ENCODE results near the gene HJURP. TPM values are rescaled to one million over a fixed set of nuclear protein-coding genes. Genes with fewer than 3 reads are reported as not detected.

HJURP gene
- total RNA-seq, 1 experiment from 2014 or later, result 35.0 TPM

GRCh38 chr2:233844836-233845235 is 9.5 kb downstream of the HJURP start:
- H3K9me3 Mint-ChIP-seq (ENCODE audit: unreplicated experiment), result no peaks in the 10 kb centered on the region
- H3K4me3 Mint-ChIP-seq (ENCODE audit: unreplicated experiment), result no peak overlapping the region
- no peaks in the 10 kb centered on the region for H3K27me3 Mint-ChIP-seq (ENCODE audit: insufficient read depth, unreplicated experiment)
- intact Hi-C loops (cut with micrococcal nuclease; ENCODE audit: unreplicated experiment), result no loop called here
- H3K9me3 ChIP-seq, result no peaks in the 10 kb centered on the region
- H3K27me3 ChIP-seq (replicated peaks; ENCODE audit: control insufficient read depth, insufficient read depth, low read length), result no peaks in the 10 kb centered on the region
- peaks cover 84% of the 10 kb centered on the region for H3K36me3 Mint-ChIP-seq (ENCODE audit: insufficient read depth, unreplicated experiment)
- CTCF ChIA-PET, result no interaction called here
- no peak overlapping the region for H3K4me3 ChIP-seq (ENCODE audit: low read depth, low read length)
- no peak for DNase-seq
- H3K4me1 ChIP-seq, result no peaks in the 10 kb centered on the region
- peaks cover 2% of the 10 kb centered on the region for H3K36me3 ChIP-seq (ENCODE audit: control insufficient read depth, insufficient read depth, low read length)
- no peaks in the 10 kb centered on the region for H3K4me1 Mint-ChIP-seq (ENCODE audit: low read depth, unreplicated experiment)
- no peak for TF ChIP-seq CTCF (IDR thresholded peaks at IDR 0.05; ENCODE audit: insufficient read depth in 1 of 2, low read depth in 1 of 2, low read length in 1 of 2, severe bottlenecking in 1 of 2, unreplicated experiment in 1 of 2)
- POLR2A ChIA-PET, result no interaction called here
- BruUV-seq (replicated peaks), result no TSS peak
- no peak overlapping the region for H3K27ac Mint-ChIP-seq (ENCODE audit: unreplicated experiment)

DNA sequence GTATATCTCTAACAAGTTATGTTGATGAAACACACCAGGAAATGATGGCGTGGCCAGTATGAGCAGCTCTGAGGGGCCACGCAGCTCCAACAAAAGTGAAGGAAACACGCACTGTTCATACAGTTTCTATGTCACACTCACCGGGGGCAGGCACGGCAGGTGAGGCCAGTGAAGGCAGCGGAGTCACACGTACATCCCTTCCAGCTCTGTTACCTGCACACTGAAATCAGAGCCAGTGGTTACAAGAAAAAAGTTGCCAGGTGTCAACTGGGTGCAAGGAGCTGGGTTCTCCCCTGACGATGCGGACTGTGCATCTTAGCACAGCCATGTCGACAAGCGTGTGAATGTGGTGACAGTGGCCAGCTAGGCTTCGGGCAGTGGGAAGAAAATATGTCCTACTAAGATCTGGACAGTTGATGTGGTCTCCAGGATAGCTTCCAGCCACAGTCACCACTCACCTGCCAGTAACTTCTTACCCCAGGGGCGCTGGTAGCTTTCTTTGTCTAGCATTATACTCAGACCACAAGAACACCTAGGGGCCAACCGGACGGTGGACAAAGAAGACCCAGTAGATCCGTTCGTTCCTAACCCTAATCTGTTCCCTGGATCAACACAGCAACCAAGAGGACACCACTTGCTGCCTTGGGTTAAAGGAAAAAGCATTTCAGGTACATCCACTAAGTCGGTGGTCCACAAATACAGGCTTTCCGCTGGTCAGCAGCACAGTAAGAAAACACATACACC is 10.1 kb downstream of the HJURP start:
- POLR2A ChIA-PET, result no interaction called here
- H3K36me3 Mint-ChIP-seq (ENCODE audit: insufficient read depth, unreplicated experiment), result peaks cover 88% of the 10 kb centered on the region
- no peaks in the 10 kb centered on the region for H3K4me1 ChIP-seq

DNA sequence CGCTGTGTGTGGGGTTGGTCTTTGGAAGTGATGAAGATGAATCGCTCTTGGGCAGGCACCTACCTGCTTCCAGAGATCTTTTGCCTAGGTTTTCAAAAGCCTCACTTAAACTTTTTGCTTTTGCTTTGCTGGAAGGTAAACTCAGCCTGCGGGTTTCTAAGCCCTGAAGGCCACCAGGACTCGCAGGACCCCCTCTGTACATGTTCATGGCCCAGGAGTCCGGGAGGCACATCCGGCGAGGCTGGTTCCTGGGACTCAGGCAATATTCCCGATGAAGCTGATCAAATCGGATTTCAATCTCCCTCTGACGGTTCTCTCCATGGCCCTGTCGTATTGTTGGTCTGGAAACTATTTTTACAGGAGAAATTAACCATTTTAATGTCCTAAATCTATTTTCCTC is 13.2 kb downstream of the HJURP start:
- Mint-ChIP-seq H3K27me3 (ENCODE audit: insufficient read depth, unreplicated experiment) (no peaks in the 10 kb centered on the region), H3K27ac (ENCODE audit: unreplicated experiment) (no peak overlapping the region), H3K4me1 (ENCODE audit: low read depth, unreplicated experiment) (no peaks in the 10 kb centered on the region), H3K4me3 (ENCODE audit: unreplicated experiment) (no peak overlapping the region), H3K9me3 (ENCODE audit: unreplicated experiment) (no peaks in the 10 kb centered on the region), H3K36me3 (ENCODE audit: insufficient read depth, unreplicated experiment) (peaks cover 100% of the 10 kb centered on the region)
- intact Hi-C loops (cut with micrococcal nuclease; ENCODE audit: unreplicated experiment), result no loop called here
- Histone ChIP-seq H3K9me3 (no peaks in the 10 kb centered on the region), H3K36me3 (ENCODE audit: control insufficient read depth, insufficient read depth, low read length) (peaks cover 2% of the 10 kb centered on the region), H3K27me3 (replicated peaks; ENCODE audit: control insufficient read depth, insufficient read depth, low read length) (no peaks in the 10 kb centered on the region), H3K4me3 (ENCODE audit: low read depth, low read length) (no peak overlapping the region), H3K4me1 (no peaks in the 10 kb centered on the region)
- no peak for TF ChIP-seq CTCF (IDR thresholded peaks at IDR 0.05; ENCODE audit: insufficient read depth in 1 of 2, low read depth in 1 of 2, low read length in 1 of 2, severe bottlenecking in 1 of 2, unreplicated experiment in 1 of 2)
- ChIA-PET POLR2A (no interaction called here), CTCF (no interaction called here)
- DNase-seq, result no peak
- TSS peak; percentile 29 for BruUV-seq (replicated peaks)

More for the DNA sequence above, 10.1 kb downstream of the HJURP start:
- BruUV-seq (replicated peaks), result no TSS peak
- CTCF ChIA-PET, result no interaction called here
- no peak for DNase-seq
- no peaks in the 10 kb centered on the region for H3K9me3 ChIP-seq
- Mint-ChIP-seq H3K27me3 (ENCODE audit: insufficient read depth, unreplicated experiment) (no peaks in the 10 kb centered on the region), H3K4me1 (ENCODE audit: low read depth, unreplicated experiment) (no peaks in the 10 kb centered on the region), H3K9me3 (ENCODE audit: unreplicated experiment) (no peaks in the 10 kb centered on the region), H3K4me3 (ENCODE audit: unreplicated experiment) (no peak overlapping the region), H3K27ac (ENCODE audit: unreplicated experiment) (no peak overlapping the region)
- no peak for TF ChIP-seq CTCF (IDR thresholded peaks at IDR 0.05; ENCODE audit: insufficient read depth in 1 of 2, low read depth in 1 of 2, low read length in 1 of 2, severe bottlenecking in 1 of 2, unreplicated experiment in 1 of 2)
- no peaks in the 10 kb centered on the region for H3K27me3 ChIP-seq (replicated peaks; ENCODE audit: control insufficient read depth, insufficient read depth, low read length)
- H3K4me3 ChIP-seq (ENCODE audit: low read depth, low read length), result no peak overlapping the region
- H3K36me3 ChIP-seq (ENCODE audit: control insufficient read depth, insufficient read depth, low read length), result peaks cover 2% of the 10 kb centered on the region
- intact Hi-C loops (cut with micrococcal nuclease; ENCODE audit: unreplicated experiment), result no loop called here

Measured in Caco-2 (cell line).